Measurements from ENCODE around the gene ABCB9. TPM values are rescaled to one million over a fixed set of nuclear protein-coding genes. Genes with fewer than 3 reads are reported as not detected.

ABCB9 gene
- total and polyA plus RNA-seq, 2 experiments from 2014 or later = 1.2 to 7.0 TPM

DNA sequence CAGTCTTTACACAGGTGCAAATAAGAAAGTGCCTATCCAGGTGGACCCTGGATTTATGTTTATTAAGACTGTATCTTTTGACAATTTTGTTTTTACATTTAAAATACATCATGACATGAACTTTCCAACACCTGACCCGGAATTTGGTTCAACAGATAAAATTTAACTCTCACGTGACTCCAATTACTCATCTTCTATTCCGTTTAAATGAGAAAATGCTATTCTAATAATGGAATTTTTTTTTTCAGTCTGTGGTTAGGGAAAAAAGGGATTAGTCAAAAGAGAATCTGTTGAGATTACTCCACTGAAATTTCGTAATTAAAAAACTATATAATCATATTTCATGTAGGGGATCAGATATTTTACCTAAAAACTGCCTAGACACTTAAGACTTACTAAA lies 81.4 kb downstream of the ABCB9 start:
- ATAC-seq = no peak
- H3K27me3 ChIP-seq (ENCODE audit: insufficient read depth) = peaks cover 32% of the 10 kb centered on the region
- 0 out of 2 replicates have a peak, but pooled peaks cover 5% of the 10 kb centered on the region for H3F3A ChIP-seq (replicated peaks; ENCODE audit: low read depth)
- peaks cover 50% of the 10 kb centered on the region for H4K20me1 ChIP-seq (replicated peaks; ENCODE audit: insufficient read depth)
- H3K9me2 ChIP-seq (ENCODE audit: insufficient read depth) = no peaks in the 10 kb centered on the region
- Mint-ChIP-seq H3K9me3 (no peaks in the 10 kb centered on the region), H3K4me1 (peaks cover 37% of the 10 kb centered on the region), H3K27ac (no peak overlapping the region), H3K36me3 (ENCODE audit: low read depth) (no peaks in the 10 kb centered on the region), H3K4me3 (no peak overlapping the region), H3K27me3 (ENCODE audit: insufficient read depth, low read depth, poor library complexity) (peaks cover 30% of the 10 kb centered on the region)
- no peak for DNase-seq (ENCODE audit: low spot score)
- H3K36me3 ChIP-seq (ENCODE audit: insufficient read depth) = no peaks in the 10 kb centered on the region
- H3K4me3 ChIP-seq = no peak overlapping the region
- TF ChIP-seq EZH2 (IDR thresholded peaks at IDR 0.05; ENCODE audit: low read depth, unreplicated experiment) = no peak
- no peak for TF ChIP-seq CREB1 (CRISPR knock-in tag; IDR thresholded peaks at IDR 0.05; ENCODE audit: low read depth)
- TF ChIP-seq NANOG (IDR thresholded peaks at IDR 0.05; ENCODE audit: borderline replicate concordance) = no peak
- TF ChIP-seq, protein P1, sequence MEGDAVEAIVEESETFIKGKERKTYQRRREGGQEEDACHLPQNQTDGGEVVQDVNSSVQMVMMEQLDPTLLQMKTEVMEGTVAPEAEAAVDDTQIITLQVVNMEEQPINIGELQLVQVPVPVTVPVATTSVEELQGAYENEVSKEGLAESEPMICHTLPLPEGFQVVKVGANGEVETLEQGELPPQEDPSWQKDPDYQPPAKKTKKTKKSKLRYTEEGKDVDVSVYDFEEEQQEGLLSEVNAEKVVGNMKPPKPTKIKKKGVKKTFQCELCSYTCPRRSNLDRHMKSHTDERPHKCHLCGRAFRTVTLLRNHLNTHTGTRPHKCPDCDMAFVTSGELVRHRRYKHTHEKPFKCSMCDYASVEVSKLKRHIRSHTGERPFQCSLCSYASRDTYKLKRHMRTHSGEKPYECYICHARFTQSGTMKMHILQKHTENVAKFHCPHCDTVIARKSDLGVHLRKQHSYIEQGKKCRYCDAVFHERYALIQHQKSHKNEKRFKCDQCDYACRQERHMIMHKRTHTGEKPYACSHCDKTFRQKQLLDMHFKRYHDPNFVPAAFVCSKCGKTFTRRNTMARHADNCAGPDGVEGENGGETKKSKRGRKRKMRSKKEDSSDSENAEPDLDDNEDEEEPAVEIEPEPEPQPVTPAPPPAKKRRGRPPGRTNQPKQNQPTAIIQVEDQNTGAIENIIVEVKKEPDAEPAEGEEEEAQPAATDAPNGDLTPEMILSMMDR (conservative IDR thresholded peaks at IDR 0.05; ENCODE audit: low read depth in 2 of 2) = no peak
- no peak for TF ChIP-seq ZNF331 (CRISPR knock-in tag; IDR thresholded peaks at IDR 0.05; ENCODE audit: low read depth)
- no peak for TF ChIP-seq ETS1 (IDR thresholded peaks at IDR 0.05)
- no peak for TF ChIP-seq STAT1 (IDR thresholded peaks at IDR 0.05; ENCODE audit: unreplicated experiment)
- TF ChIP-seq, protein P2, sequence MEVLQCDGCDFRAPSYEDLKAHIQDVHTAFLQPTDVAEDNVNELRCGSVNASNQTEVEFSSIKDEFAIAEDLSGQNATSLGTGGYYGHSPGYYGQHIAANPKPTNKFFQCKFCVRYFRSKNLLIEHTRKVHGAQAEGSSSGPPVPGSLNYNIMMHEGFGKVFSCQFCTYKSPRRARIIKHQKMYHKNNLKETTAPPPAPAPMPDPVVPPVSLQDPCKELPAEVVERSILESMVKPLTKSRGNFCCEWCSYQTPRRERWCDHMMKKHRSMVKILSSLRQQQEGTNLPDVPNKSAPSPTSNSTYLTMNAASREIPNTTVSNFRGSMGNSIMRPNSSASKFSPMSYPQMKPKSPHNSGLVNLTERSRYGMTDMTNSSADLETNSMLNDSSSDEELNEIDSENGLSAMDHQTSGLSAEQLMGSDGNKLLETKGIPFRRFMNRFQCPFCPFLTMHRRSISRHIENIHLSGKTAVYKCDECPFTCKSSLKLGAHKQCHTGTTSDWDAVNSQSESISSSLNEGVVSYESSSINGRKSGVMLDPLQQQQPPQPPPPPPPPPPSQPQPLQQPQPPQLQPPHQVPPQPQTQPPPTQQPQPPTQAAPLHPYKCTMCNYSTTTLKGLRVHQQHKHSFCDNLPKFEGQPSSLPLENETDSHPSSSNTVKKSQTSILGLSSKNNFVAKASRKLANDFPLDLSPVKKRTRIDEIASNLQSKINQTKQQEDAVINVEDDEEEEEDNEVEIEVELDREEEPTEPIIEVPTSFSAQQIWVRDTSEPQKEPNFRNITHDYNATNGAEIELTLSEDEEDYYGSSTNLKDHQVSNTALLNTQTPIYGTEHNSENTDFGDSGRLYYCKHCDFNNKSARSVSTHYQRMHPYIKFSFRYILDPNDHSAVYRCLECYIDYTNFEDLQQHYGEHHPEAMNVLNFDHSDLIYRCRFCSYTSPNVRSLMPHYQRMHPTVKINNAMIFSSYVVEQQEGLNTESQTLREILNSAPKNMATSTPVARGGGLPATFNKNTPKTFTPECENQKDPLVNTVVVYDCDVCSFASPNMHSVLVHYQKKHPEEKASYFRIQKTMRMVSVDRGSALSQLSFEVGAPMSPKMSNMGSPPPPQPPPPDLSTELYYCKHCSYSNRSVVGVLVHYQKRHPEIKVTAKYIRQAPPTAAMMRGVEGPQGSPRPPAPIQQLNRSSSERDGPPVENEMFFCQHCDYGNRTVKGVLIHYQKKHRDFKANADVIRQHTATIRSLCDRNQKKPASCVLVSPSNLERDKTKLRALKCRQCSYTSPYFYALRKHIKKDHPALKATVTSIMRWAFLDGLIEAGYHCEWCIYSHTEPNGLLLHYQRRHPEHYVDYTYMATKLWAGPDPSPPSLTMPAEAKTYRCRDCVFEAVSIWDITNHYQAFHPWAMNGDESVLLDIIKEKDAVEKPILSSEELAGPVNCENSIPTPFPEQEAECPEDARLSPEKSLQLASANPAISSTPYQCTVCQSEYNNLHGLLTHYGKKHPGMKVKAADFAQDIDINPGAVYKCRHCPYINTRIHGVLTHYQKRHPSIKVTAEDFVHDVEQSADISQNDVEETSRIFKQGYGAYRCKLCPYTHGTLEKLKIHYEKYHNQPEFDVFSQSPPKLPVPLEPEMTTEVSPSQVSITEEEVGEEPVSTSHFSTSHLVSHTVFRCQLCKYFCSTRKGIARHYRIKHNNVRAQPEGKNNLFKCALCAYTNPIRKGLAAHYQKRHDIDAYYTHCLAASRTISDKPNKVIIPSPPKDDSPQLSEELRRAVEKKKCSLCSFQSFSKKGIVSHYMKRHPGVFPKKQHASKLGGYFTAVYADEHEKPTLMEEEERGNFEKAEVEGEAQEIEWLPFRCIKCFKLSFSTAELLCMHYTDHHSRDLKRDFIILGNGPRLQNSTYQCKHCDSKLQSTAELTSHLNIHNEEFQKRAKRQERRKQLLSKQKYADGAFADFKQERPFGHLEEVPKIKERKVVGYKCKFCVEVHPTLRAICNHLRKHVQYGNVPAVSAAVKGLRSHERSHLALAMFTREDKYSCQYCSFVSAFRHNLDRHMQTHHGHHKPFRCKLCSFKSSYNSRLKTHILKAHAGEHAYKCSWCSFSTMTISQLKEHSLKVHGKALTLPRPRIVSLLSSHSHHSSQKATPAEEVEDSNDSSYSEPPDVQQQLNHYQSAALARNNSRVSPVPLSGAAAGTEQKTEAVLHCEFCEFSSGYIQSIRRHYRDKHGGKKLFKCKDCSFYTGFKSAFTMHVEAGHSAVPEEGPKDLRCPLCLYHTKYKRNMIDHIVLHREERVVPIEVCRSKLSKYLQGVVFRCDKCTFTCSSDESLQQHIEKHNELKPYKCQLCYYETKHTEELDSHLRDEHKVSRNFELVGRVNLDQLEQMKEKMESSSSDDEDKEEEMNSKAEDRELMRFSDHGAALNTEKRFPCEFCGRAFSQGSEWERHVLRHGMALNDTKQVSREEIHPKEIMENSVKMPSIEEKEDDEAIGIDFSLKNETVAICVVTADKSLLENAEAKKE (CRISPR knock-in tag; IDR thresholded peaks at IDR 0.05) = no peak
- no peak for TF ChIP-seq JUNB (IDR thresholded peaks at IDR 0.05; ENCODE audit: unreplicated experiment)
- TF ChIP-seq EZH2phosphoT487 (IDR thresholded peaks at IDR 0.05; ENCODE audit: unreplicated experiment) = no peak
- TF ChIP-seq, protein P3, sequence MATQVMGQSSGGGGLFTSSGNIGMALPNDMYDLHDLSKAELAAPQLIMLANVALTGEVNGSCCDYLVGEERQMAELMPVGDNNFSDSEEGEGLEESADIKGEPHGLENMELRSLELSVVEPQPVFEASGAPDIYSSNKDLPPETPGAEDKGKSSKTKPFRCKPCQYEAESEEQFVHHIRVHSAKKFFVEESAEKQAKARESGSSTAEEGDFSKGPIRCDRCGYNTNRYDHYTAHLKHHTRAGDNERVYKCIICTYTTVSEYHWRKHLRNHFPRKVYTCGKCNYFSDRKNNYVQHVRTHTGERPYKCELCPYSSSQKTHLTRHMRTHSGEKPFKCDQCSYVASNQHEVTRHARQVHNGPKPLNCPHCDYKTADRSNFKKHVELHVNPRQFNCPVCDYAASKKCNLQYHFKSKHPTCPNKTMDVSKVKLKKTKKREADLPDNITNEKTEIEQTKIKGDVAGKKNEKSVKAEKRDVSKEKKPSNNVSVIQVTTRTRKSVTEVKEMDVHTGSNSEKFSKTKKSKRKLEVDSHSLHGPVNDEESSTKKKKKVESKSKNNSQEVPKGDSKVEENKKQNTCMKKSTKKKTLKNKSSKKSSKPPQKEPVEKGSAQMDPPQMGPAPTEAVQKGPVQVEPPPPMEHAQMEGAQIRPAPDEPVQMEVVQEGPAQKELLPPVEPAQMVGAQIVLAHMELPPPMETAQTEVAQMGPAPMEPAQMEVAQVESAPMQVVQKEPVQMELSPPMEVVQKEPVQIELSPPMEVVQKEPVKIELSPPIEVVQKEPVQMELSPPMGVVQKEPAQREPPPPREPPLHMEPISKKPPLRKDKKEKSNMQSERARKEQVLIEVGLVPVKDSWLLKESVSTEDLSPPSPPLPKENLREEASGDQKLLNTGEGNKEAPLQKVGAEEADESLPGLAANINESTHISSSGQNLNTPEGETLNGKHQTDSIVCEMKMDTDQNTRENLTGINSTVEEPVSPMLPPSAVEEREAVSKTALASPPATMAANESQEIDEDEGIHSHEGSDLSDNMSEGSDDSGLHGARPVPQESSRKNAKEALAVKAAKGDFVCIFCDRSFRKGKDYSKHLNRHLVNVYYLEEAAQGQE (IDR thresholded peaks at IDR 0.05; ENCODE audit: unreplicated experiment) = no peak
- TF ChIP-seq ZNF114 (CRISPR knock-in tag; IDR thresholded peaks at IDR 0.05) = no peak
- TF ChIP-seq POLR2AphosphoS5 (IDR thresholded peaks at IDR 0.05; ENCODE audit: low read depth) = no peak
- H3K79me2 ChIP-seq (replicated peaks; ENCODE audit: insufficient read depth) = peaks cover 86% of the 10 kb centered on the region
- H3K4me2 ChIP-seq = no peak overlapping the region
- H3K27ac ChIP-seq (ENCODE audit: low read depth) = no peak overlapping the region
- H2AFZ ChIP-seq = no peak overlapping the region
- H3K4me1 ChIP-seq (ENCODE audit: insufficient read depth) = peaks cover 2% of the 10 kb centered on the region
